HG02970 (cell line): Measurements from ENCODE around the gene SPAG6.

Source experiments
- ATAC-seq: cut with Tn5 transposase; IDR thresholded peaks from one replicate; pipeline ENCODE4 v1.9.1; 2021; ENCODE audit warnings: mild to moderate bottlenecking, moderate library complexity, moderate number of reproducible peaks; ENCODE audit not compliant: unreplicated experiment, low FRiP score

SPAG6 gene

DNA sequence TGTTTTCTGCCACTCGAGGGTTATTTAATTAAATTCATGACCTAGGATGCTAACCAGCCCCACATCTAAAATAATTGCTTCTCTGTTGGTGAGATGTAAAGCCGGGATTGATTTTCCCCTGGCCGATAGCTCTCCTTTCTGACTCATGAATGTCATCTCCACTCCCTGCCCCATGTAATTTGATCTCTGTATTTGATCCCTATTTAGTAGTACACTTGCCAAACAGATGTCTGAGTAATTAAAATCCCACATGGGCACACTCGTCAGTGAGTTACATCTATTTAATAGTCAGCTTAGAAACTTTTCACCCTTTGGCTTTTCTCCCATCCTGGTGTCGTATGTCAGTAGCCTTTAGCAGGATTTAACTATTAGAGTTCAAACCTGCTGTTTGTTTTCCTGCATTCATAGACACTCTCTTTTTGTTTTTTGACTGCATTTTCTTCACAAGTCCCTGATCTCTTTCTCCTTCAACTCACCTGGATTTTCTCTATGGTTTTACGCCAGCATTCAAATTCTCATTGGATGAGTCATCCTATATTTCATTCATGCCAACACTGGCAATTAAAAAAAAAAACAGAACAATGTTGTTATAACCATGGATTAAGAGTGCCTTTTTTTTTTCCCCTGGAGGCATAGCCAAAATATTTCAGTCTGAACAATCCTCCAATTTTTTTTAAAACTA is 82.7 kb downstream of the SPAG6 start:
- ATAC-seq, result no peak

DNA sequence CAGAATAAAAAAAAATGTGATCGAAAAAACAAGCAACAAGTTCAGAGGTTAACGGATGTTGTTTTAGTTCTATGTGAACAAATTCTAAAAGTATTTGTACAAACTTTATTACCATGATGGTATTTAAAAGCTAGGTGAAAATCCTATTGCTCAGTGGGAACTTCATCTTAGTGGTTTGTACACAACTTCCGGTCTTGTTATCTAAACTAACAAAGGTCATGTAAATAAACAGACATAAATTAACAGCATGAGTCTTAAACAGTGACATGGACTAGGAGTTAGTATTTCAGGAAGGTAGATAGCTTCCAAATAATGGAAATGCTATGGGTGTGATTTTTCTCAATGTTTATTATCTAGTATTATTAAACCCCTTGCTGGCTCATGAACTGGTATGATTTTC is 83.8 kb downstream of the SPAG6 start:
- no peak for ATAC-seq

DNA sequence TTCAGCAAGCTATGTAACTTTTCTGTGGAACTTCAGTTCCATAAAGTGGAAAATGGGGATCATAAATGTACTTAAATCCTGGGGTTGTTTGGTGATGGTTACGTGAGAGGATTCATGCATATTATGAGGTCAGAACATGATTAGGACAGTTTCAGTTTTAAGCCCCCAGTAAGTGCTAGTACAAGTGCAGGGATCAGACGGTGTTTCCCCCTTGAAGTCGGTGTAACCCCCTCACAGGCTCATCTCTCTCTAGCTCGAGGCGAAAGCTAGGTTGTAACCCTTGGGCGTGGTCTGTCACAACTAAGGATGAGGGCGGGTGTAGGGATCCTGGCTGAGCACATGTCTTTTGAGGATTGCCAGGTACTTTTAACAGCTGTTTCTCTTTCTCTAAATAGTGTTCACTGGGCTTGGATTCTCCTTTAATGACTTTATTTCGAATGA is 84.7 kb downstream of the SPAG6 start:
- ATAC-seq, result no peak

DNA sequence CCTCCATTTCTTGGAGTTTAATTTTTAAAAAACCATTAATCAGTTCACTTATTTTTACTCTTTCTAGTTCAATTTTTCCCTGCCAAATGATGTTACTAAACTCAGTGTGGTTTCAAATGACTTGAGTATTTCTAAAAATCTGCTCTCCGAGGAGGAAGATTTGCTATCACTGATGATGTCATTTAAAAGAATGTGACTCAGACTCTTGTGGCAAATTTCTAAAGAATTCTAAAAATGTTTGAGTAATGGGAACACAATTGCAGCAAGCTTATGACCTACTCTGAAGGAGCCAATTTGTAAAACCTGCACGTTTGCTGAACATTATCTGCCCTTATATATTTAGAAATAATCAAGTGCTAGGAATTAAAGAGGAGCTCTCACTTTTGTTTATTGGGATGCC is 88.6 kb downstream of the SPAG6 start:
- ATAC-seq, result no peak

DNA sequence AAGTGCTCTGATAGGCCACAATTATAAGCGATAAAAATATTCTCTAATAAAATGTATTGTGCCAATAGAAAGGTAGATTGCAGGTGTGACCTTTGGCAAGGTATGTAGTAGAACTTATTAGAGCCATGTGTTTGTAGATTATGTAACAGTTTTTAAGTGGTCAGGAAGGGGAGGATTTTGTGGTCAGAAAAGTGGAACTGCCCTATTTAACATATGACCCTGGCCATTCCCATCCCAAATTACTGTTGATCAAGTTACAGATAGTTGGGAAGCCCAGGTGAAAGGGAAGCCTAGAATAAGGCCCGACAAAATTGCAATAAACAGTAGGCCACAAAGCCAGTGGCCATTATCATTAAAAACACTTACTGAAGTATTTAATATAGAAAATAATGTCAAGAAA is 89.2 kb downstream of the SPAG6 start:
- ATAC-seq, result no peak

DNA sequence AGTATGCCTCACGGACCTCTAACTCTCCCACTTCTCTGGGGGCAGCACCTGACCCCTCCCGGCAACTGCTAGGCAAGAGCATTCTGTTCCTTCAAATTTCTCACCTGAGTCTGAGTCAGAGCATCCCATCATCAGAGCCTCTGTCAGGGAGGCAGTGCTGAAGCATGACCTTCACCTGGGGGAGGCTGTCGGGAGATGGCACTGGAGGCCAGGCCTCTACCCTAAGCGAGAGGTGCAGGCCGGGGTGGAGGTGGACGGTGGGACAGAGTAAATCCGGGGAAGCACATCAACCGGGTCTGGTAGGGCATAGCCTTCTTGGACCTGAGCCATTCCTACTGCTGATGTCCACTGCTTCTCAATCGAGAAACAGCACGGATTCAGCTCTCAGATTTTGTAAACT is 90.4 kb downstream of the SPAG6 start:
- ATAC-seq, result no peak

DNA sequence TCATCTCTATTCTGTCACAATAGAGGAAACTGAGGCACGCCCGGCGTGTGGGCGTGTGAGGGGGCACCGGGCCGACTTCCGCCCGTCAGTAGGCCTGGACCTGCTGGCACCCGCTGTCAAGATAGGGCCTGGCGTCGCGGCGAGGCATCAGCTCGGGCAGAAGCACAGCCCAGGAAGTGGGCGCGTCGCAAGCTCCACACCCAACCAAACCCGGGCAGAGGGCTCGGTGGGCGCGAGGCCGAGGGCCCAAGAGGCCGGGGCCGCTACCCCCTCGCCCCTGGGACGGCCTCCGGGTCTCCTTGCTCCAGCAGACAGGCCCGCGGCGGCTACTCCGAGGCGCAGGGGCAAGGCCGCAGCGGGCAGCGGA is 91.2 kb downstream of the SPAG6 start:
- ATAC-seq, result peak; percentile 44

DNA sequence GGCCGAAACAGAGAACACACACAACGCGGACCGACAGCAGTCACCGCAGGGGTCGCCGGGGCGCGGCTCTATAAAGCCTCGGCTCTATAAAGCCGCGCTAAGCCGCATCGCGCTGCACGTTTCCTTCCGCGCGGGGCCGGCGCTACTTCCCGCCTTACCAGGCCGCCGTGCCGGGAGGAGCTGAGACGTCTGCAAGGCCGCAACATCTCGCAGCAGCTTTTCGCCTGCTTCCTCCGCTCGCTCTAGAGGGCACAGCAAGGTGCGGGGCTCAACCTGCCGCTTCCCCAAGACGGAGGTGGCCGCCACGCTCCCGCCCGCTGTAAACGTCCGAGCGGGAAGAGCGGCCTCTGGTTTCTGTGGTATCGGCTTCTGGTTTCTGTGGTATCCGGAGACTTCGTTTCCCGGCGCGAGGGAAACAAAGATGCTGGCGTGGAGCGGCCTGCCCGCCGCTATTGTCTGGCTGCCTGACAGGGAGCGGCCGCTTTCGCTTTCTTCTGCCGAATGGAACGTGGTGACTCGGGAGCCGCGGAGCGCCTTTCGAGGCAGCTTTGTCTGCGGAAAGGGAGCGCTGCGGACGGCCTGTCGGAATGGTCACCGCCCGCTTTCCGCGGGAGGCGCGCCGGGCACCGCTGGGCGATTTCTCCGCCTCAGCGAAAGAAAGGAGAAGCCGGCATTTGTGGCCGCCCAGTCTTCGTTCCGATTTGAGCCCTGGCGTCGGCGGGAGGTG is 91.8 kb downstream of the SPAG6 start:
- ATAC-seq, result peak; percentile 75

DNA sequence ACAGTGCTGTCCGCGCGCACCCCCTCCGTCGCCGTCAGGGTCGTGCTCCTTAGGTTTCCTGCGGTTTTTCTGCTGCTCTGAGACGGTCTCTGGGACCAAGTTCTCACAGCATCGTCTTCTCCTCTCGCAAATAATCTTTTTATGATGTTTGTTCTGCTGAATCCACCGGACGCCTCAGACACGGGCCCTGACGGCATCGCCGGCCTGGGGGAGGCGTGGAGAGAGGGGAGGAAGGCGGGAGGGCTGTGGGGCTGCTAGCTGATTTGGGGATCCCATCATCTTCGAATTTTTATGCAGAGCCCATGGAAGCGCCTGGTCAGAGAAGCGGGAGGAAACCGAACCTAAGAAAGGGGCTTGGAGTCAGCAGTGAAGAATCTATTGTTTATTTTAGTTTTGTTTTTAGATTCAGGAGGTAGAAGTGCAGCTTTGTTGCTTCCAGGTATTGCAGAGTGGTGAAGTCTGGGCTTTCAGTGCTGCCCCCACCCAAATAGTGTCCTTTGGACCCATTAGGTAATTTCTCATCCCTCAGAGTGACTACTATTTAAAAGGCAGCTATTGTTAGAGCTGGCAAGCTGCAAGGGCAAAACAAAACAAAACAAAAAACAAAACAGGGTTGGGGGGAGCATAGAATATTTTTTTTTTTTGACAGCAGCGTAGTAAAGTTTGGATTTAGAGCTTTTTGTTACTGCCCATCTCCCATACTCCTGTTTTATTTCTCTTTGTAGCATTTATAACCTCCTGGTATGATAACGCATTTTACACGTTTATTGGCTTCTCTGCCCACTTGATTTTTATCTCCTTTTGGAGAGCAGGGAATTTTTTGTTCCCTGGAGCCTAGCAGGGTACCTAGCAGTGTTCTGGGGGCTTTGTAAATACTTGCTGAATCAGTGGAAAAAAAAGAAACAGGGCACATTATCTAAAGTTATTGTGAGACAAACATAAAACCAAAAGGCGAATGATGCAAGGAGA is 92.6 kb downstream of the SPAG6 start:
- peak; percentile 19 for ATAC-seq

DNA sequence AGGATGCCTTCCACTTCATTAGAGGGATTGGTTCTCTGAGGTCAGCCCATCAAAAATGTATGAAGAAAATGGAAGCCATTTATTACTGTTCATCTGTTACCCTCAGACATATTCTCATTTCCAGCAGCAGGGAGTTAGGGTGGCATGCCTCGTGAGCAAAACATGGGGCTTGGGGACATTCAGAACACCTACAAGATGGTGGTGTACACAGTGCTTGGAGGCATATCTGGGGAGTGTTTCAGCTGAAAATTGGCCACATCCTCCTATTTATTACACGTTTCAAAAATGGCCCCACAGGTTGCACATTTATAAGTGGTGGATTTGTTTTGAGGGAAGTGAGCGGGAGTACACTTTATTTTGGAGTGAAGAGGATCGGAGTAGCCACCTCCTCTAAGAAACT is 93.4 kb downstream of the SPAG6 start:
- ATAC-seq, result no peak

DNA sequence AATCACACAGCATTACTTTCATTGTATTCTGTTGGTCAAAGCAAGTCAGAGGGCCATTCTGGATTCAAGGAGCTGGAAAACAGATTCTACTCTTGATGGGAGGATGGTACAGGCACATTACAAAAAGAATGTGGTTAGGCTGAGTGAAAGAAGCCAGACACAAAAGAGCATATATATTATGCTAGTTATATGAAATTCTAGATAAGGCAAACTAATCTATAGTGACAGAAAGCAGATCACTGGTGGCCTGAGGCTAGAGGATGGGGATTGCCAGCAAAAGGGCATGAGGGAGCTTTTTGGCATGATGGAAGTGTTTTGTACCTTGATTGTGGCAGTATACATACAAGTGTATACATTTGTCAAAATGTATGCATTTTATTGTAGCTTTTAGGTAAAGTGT is 96.8 kb downstream of the SPAG6 start:
- no peak for ATAC-seq

DNA sequence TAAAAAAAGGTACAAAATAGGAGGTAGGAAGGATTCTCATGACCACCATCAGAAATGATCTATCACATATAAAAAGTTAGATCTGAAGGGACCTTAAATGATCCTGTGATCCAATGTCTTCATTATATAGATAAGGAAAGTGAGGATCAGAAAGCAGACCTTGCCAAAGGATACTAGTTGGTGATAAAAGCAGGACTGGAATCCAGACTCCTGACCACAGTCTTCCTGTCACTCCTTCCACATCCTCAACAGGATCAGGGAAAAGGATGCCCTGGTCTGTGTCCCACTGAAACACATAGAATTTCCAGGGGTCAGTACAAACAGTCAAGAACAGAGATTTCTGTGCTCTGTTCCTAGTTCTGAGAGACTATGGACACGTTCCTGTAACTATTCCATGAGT is 97.2 kb downstream of the SPAG6 start:
- no peak for ATAC-seq

DNA sequence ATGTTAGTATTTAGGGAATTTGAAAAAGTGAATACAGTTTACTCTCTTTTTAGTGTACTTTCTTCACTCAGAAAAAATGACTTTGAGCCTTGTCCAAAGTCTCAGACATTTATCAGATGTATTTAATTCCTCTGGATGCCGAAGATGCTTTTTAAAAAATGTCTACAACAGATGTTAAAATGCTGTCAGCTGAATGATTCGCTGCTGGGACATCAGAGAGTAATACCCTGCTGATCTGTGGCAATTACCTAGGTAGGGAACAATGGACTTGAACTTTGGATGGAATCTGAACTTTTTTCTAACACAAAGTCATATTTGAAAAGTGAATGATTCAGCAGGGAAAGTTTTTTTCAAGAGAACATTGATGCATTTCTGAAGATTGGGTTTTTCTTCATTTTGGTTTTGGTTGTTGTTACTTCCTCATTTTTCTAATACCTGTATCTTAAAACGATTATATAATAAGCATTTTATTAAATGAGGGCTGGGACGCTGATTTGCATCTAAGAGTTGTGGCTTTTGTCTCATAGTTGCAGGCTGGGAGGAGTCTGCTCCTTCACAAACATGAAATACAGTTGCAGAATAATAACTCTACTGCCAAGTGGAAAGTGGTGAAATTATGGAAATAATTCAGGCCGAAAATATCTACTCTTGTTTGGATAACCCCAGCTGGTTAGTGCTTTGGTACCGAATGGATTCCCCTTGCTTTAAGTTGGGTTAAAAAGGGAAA is 98.0 kb downstream of the SPAG6 start:
- no peak for ATAC-seq

DNA sequence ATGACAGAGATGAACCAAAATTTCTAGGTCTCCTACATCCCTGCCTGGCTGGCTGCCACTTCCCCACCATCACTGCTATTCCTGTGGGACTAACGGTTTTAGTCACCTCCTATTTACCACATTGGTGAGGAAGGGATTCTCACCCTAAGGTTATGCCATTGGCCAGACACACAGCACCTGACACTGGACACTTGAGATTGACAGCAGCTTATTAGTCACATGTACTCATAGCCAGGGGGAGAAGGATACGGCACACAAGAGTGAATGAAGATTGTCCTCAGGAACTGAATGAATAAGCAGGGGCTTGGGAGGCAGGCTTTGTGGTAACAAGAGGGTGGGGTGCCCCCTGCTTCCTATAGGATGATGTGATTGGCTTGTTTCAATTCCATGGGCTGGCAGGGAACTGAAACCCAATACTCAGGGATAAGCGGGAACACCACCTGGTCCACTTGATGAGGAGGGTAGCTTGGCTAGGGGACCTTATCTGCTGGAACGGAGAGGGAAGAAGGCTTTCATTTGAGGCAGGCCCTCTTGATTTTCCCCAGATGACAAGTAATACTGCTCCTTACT is 99.0 kb downstream of the SPAG6 start:
- ATAC-seq, result no peak

DNA sequence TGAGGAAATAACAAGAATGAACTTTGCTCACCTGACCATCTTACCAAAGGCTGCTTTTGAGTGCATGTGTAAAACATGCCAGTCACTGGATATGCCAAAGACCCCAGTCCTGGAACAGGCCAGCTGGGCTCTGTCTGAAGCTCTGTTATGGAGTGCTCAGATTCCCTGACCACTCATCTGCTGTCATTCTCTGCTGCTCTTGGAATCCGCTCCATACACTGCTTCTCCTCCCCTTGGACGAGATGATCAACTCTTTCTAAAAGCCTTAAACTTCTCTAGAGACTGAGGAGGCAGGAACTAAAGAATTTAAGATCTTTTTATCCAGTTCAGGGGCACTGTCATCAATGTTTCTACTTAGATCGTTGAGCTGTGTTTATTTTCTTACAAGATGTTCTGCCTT is 100.2 kb downstream of the SPAG6 start:
- ATAC-seq, result no peak

DNA sequence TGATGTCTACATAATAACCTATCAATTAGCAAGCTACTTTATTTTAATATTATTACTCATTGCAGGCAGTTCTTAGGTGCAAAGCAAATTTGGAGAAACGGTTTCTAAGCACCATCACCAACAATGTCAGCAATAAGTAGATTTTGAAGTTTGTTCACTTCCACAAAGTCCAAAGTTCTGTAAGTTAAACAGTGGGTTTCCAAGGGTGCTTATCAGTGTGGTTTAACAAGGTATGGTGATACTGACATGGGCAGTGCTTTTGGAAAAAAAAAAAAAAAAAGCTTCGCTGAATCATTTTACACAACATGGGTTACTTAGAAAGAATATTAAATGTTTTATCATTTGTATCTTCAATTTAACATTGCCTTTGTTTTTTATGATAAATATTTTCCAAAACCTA is 101.8 kb downstream of the SPAG6 start:
- ATAC-seq, result no peak

DNA sequence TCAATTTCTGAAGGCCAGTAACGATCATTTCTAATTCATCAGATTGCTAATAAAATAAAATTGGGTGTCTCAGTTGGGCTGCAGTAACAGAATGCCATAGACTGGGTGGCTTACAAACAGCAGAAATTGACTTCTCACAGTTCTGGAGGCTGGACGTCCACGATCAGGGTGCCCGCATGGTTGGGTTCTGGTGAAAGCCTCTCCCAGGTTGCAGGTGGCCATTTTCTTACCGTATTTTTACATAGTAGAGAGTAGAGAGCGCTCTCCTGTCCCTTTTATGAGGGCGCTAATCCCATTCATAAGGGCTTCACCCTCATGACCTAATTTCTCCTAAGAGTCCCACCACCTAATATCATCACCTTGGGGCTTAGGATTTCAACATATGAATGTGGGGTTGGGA is 106.0 kb downstream of the SPAG6 start:
- ATAC-seq, result no peak

DNA sequence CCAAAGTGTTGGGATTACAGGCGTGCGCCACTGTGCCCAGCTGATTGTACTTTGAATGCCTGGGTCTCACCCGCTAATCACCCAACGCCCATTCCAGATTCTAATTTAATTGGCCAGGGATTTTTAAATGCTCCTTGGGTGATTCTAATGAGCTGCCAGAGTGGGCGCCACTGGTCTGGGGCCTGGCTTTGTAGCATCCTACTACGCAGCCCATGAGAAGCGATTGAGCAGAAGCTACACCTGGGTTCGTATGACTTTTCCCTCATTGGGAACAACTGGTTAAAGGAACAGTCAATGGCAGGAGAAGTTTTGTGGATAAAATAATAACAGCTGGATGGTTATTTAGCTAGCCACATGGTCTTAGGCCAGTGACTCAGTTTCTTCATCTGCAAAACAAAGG is 108.0 kb downstream of the SPAG6 start:
- no peak for ATAC-seq

DNA sequence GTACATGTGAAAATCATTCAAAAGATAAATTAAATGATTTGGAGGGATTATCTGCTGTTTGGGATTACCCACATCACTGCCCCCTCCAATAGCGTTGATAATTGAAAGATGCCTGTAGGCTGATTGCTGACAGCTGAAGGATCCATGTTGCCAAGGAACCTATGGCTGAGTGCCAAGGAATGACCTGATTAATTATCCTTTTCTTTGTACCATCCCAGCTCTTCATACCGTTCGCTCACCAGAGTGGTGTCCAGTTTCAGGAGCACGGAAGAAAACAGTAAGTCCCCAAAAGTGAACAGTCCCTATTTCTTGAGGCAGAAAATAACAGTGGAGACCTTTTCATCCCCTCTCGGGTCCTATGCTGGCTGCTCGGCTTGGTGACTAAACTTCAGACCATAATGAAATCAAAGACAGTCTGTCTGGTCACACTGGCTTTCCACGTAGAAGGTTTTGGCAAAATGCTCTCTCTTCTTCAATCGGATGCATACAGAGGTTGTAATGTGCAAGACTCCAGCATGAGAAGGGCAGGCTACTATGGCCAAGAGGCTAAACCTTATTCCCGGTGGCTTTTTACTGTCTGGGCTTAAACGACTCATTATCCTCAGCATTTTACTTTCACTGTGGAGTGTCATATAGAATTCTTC is 108.8 kb downstream of the SPAG6 start:
- no peak for ATAC-seq

DNA sequence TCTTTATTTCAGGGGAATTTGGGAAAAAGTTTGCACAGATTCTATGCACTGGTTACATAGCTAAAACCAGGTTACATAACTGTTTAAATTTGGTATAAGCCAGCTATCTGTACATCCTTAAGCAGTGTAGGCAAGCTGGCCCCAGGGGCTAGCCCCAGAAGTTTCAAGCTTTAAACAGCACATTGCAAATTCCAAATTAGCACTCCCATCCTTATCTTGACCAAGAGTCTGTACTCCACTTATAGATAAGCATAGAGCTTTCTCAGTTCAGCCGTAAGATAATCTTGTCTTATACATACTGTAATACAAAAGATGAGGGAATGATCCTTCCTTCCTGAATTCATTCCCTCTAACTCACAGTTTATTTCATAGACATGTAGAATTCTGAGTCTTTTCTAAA is 109.3 kb downstream of the SPAG6 start:
- no peak for ATAC-seq
